NCI-H2107 (cell line): ENCODE results near the gene COL4A2.

ENCODE experiments used
- DNase-seq: peaks from one replicate; lab custom pipeline; 2025; lab: John Stamatoyannopoulos, UW

COL4A2 gene

GRCh38 chr13:110419381-110419791, 112.3 kb downstream of the COL4A2 start:
- DNase-seq, result no peak

GRCh38 chr13:110419946-110420345, 112.9 kb downstream of the COL4A2 start:
- no peak for DNase-seq

- DNase-seq, result no peak
Observed at GRCh38 chr13:110420626-110421025, 113.5 kb downstream of the COL4A2 start.

DNA sequence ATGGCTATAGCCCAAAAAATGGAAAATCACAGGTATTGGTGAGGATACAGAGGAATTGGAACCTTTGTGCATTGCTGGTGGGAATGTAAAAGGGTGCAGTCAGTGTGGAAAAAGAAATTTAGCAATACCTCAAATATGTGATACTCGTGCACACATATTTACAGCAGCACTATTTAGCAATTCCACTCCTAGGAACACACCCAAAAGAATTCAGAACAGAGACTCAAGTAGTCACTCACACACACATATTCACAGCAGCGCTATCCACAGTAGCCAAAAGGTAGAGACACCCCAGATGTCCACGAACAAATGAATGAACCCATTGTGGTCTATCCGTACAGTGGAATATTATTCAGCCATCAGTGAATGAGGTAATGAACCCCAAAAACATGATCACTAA, 114.0 kb downstream of the COL4A2 start:
- DNase-seq, result no peak

- no peak for DNase-seq
Observed at GRCh38 chr13:110421696-110422385, 114.8 kb downstream of the COL4A2 start.

DNA sequence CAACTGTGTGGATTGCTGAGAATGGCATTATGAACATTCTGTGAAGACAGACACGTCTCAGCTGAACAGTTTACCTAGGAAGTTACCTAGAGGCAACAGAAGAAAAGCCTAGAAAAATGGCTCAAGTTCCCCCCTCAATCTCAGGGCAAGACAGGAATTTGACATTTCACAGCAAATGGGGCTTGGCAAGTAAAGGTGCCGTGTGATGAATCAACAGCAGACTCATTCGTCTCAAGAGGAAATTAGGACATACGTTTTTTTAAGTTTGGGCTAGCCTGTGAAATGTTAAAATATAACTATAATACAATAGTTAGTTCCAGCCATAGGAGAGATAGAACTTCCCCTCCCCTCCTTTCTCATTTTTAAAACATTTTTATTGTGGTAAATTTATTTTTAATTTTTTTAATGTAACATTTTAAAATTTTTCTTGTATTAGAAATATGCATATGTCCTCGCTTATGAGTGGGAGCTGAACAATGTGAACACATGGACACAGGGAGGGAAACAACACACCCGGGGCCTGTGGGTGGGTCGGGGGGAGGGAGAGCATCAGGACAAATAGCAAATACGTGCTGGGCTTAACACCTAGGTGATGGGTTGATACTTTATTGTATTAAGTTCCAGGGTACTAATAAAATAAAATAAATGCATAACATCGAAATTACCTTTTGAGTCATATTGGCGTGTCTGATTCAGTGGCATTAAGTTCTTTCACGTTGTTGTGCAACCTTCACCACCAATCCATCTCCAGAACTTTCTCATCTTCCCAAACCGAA, 116.0 kb downstream of the COL4A2 start:
- no peak for DNase-seq

DNA sequence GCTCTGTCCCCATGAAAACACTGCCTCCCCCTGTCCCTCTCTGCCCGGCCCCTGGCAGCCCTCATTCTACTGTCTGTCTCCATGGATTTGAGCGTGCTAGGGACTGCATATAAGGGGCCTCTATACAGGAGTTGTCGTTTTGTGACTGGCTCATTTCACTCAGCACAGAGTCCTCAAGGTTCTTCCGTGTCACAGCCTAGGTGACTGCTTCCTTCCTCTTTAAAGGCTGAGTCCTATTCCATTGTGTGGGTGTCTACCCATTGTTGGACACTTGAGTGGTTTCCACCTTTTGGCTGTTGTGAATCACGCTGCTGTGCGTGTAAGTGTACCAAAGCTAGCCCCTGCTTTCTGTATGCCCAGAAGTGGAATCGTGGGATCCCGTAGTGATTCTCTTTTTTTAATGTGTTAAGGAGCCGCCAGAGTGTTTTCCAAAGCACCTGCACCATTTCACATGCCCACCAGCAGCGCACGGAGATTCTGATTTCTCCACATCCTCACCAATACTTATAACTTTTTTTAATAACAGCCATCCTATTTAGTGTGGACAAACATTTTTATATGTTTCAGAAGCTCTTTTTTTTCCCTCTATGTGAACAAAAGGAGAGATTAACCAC, 116.7 kb downstream of the COL4A2 start:
- DNase-seq, result no peak

DNA sequence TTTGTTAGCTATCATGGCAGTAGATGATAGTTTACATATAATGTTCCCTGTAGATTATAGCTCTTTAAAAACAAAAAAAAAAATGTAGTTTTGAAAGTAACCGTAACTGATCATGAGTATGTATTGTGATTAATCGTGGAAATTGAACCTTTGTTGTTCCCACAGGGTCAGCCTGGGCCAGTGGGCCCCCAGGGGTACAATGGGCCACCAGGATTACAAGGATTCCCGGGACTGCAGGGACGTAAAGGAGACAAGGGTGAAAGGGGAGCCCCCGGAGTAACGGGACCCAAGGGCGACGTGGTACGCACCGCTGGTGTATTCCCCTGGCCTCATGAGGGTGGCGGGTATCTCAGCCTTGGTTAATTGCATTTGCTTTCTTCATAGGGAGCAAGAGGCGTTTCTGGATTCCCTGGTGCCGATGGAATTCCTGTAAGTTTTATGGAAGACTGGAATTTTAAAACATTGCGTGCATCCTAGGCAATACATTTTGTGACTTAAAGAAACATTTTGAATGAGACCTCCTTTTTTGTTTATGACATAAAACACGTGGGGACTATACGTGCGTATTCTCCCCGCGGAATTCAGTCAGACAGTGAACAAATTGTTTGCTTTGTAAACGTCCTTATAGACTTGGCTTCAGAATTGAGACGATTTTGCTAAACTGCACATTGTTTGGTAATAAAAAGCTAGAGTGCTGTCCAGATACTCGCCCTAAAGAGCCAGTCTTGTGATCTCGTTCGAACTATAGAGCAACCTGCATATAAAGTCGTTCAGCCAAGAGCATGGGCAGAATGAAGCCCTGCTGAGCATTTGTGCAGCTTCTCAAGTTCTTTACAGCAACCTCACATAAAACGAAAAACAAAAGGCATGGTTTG, 117.7 kb downstream of the COL4A2 start:
- DNase-seq, result no peak

DNA sequence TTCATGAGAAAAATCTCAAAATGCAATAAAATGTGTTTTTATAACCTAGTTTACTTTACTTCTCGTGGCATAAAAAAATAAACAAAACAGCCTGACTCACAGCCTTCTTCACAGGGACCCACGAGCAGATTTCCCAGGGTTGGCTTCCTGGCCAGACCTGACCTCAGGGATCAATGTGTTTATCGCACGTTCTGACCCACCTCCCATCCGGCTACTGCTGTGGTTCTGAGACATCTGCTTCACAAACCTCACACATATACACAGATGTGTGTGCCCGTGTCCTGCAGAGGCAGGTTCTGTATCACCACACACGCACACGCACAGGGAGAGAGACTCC, 118.3 kb downstream of the COL4A2 start:
- no peak for DNase-seq

- no peak for DNase-seq
Observed at GRCh38 chr13:110426735-110427134, 119.7 kb downstream of the COL4A2 start.

DNA sequence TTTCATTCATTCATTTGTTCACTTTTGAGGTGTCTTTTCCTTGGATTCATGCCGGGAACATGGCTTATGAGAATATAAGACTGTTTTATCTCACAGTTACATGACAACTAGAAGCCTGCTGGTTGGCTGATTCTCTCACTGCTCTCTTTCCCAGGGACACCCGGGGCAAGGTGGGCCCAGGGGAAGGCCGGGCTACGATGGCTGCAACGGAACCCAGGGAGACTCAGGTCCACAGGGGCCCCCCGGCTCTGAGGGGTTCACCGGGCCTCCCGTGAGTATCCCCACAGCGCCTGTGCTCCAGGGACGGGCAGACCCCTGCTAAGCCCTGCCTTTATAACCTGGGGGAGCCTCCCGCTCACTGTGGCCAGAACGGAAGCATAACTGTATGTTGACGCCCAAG, 121.2 kb downstream of the COL4A2 start:
- DNase-seq, result no peak

GRCh38 chr13:110430391-110431336, 123.6 kb downstream of the COL4A2 start:
- no peak for DNase-seq

DNA sequence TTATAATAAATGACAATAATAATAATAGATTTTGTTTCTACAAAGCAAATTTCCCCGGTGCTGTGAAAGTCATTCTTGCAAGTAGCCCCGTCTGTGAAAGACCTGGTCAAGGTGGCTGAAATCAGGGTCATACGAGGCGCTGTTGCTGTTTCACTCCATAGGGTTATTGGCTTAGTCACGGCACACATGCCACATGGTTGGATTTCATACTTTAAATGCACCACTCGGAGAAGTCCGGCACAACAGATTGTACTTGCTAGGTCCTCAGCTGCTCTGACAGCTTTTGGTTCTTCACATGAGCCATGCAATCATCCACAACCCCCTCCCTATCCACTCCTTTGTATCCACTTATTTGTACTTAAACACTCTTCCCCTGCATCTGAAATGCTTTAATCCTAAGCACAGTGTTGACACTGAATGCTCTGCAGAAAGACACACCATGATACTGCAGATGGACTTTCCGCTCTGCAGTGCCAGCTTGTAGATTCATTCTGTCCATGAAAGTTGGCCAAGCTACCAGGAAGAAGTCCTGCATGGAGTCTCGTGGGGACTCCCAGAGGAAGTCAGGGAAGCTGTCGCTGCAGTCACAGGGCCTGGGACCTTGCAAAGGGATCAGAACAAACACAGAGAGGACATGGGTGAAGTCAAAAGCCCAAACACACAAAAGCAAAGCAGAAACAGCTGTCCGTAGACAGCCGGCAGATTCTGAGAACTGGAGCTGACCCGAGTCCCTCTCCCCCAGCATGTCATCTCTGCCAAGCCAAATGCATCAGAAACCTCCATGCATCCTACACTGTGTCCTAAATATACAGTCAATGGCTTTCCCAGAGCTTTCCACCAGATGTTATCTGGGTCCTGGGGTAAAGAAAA, 124.6 kb downstream of the COL4A2 start:
- no peak for DNase-seq

DNA sequence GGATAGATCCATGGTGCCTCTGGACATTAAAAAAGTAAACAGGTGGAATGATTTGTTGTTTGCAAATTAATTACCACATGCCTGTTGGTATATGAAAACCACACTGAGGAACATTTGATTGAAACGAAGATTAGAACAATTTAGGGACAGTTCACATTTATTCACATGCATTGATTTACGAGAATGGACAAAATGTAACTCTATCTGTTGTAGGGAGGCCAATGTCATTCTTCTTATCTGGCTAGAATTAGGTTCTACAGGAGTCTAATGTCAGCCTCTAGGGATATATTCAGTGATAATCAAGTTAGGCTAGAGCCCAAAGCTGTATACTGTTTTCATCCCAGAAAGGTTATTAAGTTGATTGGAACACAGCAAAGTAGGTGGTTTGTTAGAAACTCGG, 125.4 kb downstream of the COL4A2 start:
- DNase-seq, result no peak

DNA sequence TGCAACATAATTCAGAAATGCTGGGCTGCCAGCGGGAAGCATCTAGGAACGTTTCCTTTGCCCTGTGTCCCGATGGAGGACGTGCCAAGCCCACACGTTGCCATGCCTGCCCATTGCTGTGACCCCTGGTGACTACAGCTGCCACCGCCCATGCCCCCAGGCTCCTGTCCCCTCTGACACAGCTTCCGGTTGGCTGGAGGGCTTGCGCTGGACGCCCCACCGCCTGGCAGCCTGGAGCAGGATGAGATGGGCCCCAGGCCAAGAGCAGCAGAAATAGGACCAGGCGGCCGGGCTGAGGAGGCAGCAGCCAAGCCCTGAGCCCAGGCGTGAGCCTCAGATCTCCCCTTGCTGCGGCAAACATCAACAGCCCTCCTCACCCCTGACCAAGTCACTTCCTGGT, 125.9 kb downstream of the COL4A2 start:
- DNase-seq, result no peak

DNA sequence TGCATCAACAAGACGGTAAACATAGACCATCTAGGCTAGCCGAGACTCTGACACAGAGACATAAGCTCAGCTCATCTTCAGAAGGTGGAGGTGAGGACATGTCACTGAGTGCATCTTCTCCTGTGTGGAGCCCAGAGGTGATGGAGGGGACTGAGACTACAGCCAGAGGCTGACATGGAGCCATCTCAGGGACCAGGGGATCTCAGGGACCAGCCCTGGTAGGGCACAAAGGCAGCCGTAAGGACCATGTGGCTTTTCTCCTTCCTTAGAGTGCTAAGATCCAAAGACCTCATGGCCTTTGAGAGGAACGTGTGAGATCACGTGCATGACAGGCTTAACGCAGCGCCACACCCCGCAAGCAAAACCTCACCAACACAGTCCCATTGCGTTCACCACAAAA, 127.5 kb downstream of the COL4A2 start:
- DNase-seq, result no peak

- no peak for DNase-seq
Observed at GRCh38 chr13:110435331-110435730, 128.2 kb downstream of the COL4A2 start.

DNA sequence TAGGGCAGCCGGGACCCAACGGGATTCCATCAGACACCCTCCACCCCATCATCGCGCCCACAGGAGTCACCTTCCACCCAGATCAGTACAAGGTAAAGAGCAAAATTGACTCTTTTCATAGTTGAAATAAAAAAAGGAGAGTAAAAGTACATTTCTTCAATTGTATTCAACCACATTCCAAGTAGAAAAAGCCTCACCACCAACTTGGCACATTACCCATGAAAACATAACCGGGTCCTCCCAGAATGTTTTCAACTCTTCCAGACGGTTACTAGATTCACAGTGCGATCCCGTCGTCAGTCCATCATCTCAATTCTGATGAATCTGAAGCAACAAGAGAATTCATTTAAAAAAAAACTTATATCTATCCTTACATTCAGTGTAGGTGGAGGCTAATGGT, 129.2 kb downstream of the COL4A2 start:
- DNase-seq, result no peak

- no peak for DNase-seq
Observed at GRCh38 chr13:110436786-110437370, 129.8 kb downstream of the COL4A2 start.

DNA sequence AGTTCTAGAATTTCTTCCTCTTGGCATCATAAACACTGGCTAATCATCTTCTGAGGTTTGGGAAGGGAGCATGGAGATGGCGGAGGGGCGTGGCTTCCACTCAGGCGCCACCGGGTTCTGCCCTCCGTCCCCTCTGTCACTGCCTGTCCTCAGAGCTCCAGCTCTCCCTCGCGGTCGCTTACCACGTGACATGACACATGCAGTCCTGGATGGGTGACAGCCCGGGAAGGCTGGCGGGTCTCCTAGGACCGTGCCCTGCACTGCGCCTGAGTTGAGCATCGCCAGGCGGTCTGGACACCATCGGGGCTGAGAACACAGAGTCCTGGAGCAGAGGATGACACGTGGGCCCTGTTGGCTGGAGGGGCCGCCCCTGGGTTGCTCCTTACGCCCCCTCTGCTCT, 131.1 kb downstream of the COL4A2 start:
- DNase-seq, result no peak
